Nephron progenitor cell (in vitro differentiated cells): ENCODE measurements around the gene ZNF385B.

Experiments used
- DNase-seq: peaks from one replicate; pipeline ENCODE4 v3.0.0; 2021
- H3K27ac Mint-ChIP-seq: 2 replicates; pipeline ENCODE4 v1.8.0; 2021; ENCODE audit warnings: mild to moderate bottlenecking, moderate library complexity, mixed read lengths
- H3K27me3 Mint-ChIP-seq: 2 replicates; pipeline ENCODE4 v1.8.0; 2021; ENCODE audit warnings: mild to moderate bottlenecking, low read depth, mixed read lengths; ENCODE audit not compliant: poor library complexity
- H3K36me3 Mint-ChIP-seq: 2 replicates; pipeline ENCODE4 v1.8.0; 2021; ENCODE audit warnings: low read depth, mixed read lengths
- H3K4me1 Mint-ChIP-seq: 2 replicates; pipeline ENCODE4 v1.8.0; 2021; ENCODE audit warnings: mixed read lengths
- H3K4me3 Mint-ChIP-seq: 2 replicates; pipeline ENCODE4 v1.8.0; 2021; ENCODE audit warnings: mild to moderate bottlenecking, moderate library complexity, mixed read lengths
- H3K9me3 Mint-ChIP-seq: 2 replicates; pipeline ENCODE4 v1.8.0; 2021; ENCODE audit warnings: mild to moderate bottlenecking, moderate library complexity, mixed read lengths
- TF ChIP-seq, protein P1 (sequence below): fragments of 200-600 bp; sonication (generic); IDR thresholded peaks from 2 replicates; pipeline ENCODE4 v1.5.0; 2021; ENCODE audit warnings: antibody characterized with exemption

ZNF385B gene

DNA sequence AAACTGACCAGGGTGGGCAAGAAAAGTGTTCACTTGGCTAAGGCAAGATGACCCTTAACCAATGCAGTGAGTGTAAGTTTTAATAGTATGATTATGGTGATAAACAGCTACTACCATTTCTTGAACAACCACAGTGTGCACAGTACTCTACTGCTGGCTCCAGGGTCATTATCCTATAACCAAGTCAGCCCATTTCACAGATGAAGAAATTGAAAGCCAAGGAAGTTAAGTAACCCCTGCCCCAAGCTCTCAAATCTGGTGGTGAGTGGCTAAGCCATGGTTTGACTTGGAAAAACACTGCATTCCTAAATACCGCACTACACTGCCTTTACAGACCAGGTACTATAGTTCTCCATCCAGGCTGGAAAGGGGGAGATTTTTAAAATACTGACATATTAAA lies 5.7 kb downstream of the ZNF385B start:
- Mint-ChIP-seq H3K4me3 (no peak overlapping the region), H3K27ac (no peak overlapping the region), H3K9me3 (no peaks in the 10 kb centered on the region), H3K27me3 (peaks cover 28% of the 10 kb centered on the region), H3K4me1 (peaks cover 9% of the 10 kb centered on the region), H3K36me3 (no peaks in the 10 kb centered on the region)
- TF ChIP-seq, protein P1, sequence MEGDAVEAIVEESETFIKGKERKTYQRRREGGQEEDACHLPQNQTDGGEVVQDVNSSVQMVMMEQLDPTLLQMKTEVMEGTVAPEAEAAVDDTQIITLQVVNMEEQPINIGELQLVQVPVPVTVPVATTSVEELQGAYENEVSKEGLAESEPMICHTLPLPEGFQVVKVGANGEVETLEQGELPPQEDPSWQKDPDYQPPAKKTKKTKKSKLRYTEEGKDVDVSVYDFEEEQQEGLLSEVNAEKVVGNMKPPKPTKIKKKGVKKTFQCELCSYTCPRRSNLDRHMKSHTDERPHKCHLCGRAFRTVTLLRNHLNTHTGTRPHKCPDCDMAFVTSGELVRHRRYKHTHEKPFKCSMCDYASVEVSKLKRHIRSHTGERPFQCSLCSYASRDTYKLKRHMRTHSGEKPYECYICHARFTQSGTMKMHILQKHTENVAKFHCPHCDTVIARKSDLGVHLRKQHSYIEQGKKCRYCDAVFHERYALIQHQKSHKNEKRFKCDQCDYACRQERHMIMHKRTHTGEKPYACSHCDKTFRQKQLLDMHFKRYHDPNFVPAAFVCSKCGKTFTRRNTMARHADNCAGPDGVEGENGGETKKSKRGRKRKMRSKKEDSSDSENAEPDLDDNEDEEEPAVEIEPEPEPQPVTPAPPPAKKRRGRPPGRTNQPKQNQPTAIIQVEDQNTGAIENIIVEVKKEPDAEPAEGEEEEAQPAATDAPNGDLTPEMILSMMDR: no peak
- no peak for DNase-seq

DNA sequence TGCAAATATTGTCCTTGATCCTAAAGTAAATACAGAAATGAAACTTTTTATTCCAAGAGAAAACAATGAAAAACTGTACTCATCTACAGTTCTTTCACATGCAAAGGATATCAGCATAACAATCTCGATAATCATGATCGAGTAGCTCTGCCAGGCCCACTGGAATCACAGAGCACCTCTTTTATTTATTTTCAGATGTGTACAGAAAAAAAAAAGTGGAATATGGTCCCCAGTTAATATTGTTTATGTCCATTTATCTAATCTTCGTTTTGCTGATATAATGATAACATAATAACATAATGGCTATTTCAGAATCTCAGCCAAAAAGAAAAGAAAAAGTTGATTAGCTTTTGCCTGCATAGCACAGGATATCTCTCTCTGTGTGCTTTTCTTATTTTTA lies 6.5 kb downstream of the ZNF385B start:
- H3K4me1 Mint-ChIP-seq: peaks cover under 1% of the 10 kb centered on the region
- TF ChIP-seq, protein P1: no peak
- H3K4me3 Mint-ChIP-seq: no peak overlapping the region
- no peak for DNase-seq
- H3K9me3 Mint-ChIP-seq: no peaks in the 10 kb centered on the region
- H3K36me3 Mint-ChIP-seq: no peaks in the 10 kb centered on the region
- H3K27me3 Mint-ChIP-seq: peaks cover 23% of the 10 kb centered on the region
- H3K27ac Mint-ChIP-seq: no peak overlapping the region

DNA sequence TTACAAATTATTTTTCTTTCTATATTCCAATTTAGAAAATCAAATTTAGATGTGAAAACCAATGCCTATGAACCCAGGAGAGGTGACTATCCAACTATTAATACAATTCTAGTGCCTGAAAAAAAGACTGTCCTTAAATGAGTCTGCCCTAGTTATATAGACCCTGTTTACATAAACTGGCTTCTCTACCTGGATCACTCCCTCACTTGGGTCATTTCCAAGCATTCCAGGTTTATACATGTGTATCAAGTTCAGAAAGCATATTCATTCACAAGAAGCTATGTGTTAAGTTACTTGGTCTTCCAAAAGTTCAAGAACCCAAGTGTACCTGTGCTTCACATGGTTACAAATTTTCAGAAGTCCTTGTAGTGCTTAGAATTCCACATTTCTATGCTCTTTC lies 8.3 kb downstream of the ZNF385B start:
- Mint-ChIP-seq H3K4me1 (no peaks in the 10 kb centered on the region), H3K27me3 (peaks cover 12% of the 10 kb centered on the region), H3K27ac (no peak overlapping the region), H3K9me3 (no peaks in the 10 kb centered on the region), H3K36me3 (no peaks in the 10 kb centered on the region), H3K4me3 (no peak overlapping the region)
- DNase-seq: no peak
- TF ChIP-seq, protein P1: no peak

DNA sequence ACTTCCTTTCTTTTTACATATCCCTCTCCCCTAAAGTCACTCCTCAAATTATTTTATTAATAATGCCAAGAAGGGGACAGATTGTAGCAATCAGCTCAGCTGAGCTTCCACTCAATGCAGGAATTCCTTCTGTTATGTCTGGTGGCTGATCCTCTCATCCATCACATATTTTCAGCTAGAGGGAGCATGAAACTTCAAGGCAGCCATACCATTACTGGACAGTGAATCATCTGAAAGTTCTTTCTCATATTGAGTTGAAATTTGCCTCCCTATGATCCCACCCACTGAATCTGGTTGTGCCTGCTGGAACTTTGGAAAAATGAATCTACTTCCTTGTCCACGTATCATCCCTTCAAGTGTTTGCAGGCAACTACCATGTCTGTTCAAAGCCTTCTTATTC lies 11.2 kb downstream of the ZNF385B start:
- Mint-ChIP-seq H3K9me3 (no peaks in the 10 kb centered on the region), H3K4me1 (no peaks in the 10 kb centered on the region), H3K27ac (no peak overlapping the region), H3K36me3 (no peaks in the 10 kb centered on the region), H3K4me3 (no peak overlapping the region), H3K27me3 (peaks cover 5% of the 10 kb centered on the region)
- TF ChIP-seq, protein P1: no peak
- DNase-seq: no peak

DNA sequence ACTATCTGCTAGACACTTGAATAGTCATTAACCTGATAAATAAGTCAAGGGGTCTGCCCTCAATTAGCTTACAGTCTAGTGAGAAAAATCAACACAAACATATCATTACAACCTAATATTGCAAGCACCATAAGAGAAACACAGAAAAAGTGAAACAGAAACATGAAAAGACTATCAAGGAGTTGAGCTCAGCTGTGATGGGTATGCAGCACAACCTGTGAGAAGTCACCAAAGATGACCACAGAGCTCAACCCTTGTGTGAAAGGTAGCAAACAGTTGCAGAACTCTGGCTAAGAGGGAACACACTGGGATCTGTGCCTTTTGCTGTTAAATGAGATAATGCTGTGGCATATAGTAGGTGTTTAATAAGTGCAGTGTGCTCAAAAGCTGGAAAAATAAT lies 11.7 kb downstream of the ZNF385B start:
- Mint-ChIP-seq H3K36me3 (no peaks in the 10 kb centered on the region), H3K4me1 (no peaks in the 10 kb centered on the region), H3K4me3 (no peak overlapping the region), H3K27me3 (peaks cover 5% of the 10 kb centered on the region), H3K9me3 (no peaks in the 10 kb centered on the region), H3K27ac (no peak overlapping the region)
- DNase-seq: no peak
- TF ChIP-seq, protein P1: no peak

DNA sequence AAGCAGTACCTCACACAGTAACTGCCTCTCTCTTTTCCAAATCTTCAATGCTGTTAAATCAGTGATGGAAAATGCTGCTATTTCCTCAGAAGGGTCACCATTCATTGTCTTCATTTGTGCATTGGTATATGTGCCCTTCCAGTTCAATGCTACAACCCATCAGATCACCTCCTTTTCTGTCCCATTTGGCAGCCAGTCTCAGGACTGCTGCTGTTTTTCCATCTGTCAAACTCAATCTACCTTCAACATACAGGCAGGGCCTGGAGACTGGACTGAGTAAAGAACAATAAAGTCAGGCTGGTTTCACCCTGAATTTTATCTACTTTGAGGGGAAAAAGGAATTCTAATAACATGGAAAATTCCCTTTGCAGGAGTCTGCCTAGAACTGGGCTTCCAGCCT lies 17.9 kb downstream of the ZNF385B start:
- DNase-seq: no peak
- Mint-ChIP-seq H3K4me1 (peaks cover 5% of the 10 kb centered on the region), H3K36me3 (no peaks in the 10 kb centered on the region), H3K9me3 (no peaks in the 10 kb centered on the region), H3K27ac (no peak overlapping the region), H3K4me3 (no peak overlapping the region), H3K27me3 (peaks cover 4% of the 10 kb centered on the region)
- TF ChIP-seq, protein P1: no peak
